ENCODE measurements around the gene HYAL3. TPM values are rescaled to one million over a fixed set of nuclear protein-coding genes. Genes with fewer than 3 reads are reported as not detected.
A peak's percentile ranks its signal among the peaks of the same experiment; 100 is the strongest.

Gene HYAL3
- total RNA-seq, 1 donor from 2014 or later, result 6.9 TPM

DNA sequence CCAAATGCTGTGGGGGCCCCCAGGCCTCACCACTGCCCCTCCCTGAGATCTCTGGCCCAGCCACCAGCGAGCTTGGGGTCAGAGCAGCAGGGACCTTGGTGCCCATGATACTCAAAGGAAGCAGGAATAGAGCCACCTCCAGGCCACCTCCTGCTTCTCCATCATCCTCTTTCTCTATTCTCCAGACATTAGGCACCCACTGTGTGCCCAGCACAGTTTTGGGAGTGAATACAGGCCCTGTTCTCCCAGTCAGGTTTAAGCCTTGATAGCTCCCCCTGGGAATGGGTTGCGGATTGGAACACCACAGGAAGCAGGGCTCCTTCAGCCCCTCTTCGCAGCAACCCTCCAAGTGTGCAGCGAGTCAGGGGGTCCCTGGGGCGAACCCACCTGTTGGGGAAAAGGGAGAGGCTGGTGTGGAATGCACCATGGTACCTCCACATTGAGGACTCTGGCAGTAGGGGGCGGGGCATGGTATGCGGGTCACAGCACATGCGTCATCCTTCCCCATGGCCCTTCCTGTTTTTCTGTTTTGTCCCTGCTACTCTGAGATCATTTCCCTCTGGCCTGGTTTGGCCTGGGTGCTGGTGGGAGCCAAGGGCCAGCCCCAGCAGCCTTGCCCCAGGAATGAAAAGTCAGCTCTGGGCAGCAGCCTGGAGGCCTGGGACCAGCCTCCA is 44.5 kb downstream of the HYAL3 start:
- peak overlapping the region; percentile 45 for H3K9ac ChIP-seq (ENCODE audit: low read length)
- Mint-ChIP-seq H3K27ac (ENCODE audit: unreplicated experiment) (no peak overlapping the region), H3K9me3 (ENCODE audit: unreplicated experiment) (no peaks in the 10 kb centered on the region), H3K4me1 (ENCODE audit: low read depth, unreplicated experiment) (peaks cover 36% of the 10 kb centered on the region), H3K36me3 (ENCODE audit: low read depth, unreplicated experiment) (peaks cover 14% of the 10 kb centered on the region), H3K4me3 (ENCODE audit: unreplicated experiment) (no peak overlapping the region), H3K27me3 (ENCODE audit: low read depth, unreplicated experiment) (no peaks in the 10 kb centered on the region)
- H3K27me3 ChIP-seq (ENCODE audit: insufficient read depth, low read length), result no peaks in the 10 kb centered on the region
- no peak overlapping the region for H2AFZ ChIP-seq (ENCODE audit: low read depth, low read length)
- H3K4me2 ChIP-seq (ENCODE audit: low read length), result peak overlapping the region; percentile 39
- H3K36me3 ChIP-seq (ENCODE audit: insufficient read depth, low read length), result peaks cover 29% of the 10 kb centered on the region
- peaks cover 42% of the 10 kb centered on the region for H3K4me1 ChIP-seq (ENCODE audit: insufficient read depth, low read length)
- FAIRE-seq (no peak), DNase-seq (ENCODE audit: low read depth) (no peak)
- TF ChIP-seq, protein P1, sequence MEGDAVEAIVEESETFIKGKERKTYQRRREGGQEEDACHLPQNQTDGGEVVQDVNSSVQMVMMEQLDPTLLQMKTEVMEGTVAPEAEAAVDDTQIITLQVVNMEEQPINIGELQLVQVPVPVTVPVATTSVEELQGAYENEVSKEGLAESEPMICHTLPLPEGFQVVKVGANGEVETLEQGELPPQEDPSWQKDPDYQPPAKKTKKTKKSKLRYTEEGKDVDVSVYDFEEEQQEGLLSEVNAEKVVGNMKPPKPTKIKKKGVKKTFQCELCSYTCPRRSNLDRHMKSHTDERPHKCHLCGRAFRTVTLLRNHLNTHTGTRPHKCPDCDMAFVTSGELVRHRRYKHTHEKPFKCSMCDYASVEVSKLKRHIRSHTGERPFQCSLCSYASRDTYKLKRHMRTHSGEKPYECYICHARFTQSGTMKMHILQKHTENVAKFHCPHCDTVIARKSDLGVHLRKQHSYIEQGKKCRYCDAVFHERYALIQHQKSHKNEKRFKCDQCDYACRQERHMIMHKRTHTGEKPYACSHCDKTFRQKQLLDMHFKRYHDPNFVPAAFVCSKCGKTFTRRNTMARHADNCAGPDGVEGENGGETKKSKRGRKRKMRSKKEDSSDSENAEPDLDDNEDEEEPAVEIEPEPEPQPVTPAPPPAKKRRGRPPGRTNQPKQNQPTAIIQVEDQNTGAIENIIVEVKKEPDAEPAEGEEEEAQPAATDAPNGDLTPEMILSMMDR (IDR thresholded peaks at IDR 0.05; ENCODE audit: insufficient read depth, low read depth, low read length), result no peak
- TF ChIP-seq EZH2 (IDR thresholded peaks at IDR 0.05; ENCODE audit: insufficient read depth, low read length), result no peak
- peaks cover 71% of the 10 kb centered on the region for H3K79me2 ChIP-seq (ENCODE audit: insufficient read depth, low read length)
- peak overlapping the region; percentile 57 for H3K27ac ChIP-seq (ENCODE audit: low read depth, low read length)
- no peaks in the 10 kb centered on the region for H3K9me3 ChIP-seq (ENCODE audit: insufficient read depth, low read depth, low read length)
- H3K4me3 ChIP-seq (ENCODE audit: insufficient read depth, low read depth, low read length), result no peak overlapping the region
- peaks cover 74% of the 10 kb centered on the region for H4K20me1 ChIP-seq (ENCODE audit: insufficient read depth, low read length)

DNA sequence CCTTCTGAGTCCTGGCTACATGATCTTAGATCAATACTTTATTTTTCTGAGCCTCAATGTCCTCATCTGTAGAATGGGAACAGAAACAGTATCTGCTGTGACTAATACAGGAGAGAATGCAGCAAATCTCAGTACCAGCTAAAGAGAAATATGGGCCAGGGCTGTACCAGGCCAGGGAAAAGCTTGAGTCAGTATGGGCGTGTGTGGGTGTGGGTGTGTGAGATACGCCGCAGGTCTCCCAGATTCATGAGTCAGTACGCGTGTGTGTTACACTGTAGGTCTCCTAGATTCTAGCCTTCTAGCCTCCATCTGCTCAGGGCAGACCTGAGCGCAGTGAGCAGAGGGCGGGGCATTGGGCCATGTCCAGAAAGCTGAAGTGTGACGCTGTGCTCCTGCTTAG is 48.0 kb downstream of the HYAL3 start:
- DNase-seq (ENCODE audit: low read depth), result peak; percentile 93
- no peaks in the 10 kb centered on the region for H3K27me3 ChIP-seq (ENCODE audit: insufficient read depth, low read length)
- H3K36me3 ChIP-seq (ENCODE audit: insufficient read depth, low read length), result peaks cover 10% of the 10 kb centered on the region
- peaks cover 70% of the 10 kb centered on the region for H3K4me1 ChIP-seq (ENCODE audit: insufficient read depth, low read length)
- H4K20me1 ChIP-seq (ENCODE audit: insufficient read depth, low read length), result peaks cover 88% of the 10 kb centered on the region
- no peaks in the 10 kb centered on the region for H3K9me3 ChIP-seq (ENCODE audit: insufficient read depth, low read depth, low read length)
- Mint-ChIP-seq H3K27ac (ENCODE audit: unreplicated experiment) (peak overlapping the region; percentile 87), H3K36me3 (ENCODE audit: low read depth, unreplicated experiment) (peaks cover 5% of the 10 kb centered on the region), H3K4me3 (ENCODE audit: unreplicated experiment) (peak overlapping the region; percentile 60), H3K9me3 (ENCODE audit: unreplicated experiment) (no peaks in the 10 kb centered on the region), H3K4me1 (ENCODE audit: low read depth, unreplicated experiment) (peaks cover 51% of the 10 kb centered on the region), H3K27me3 (ENCODE audit: low read depth, unreplicated experiment) (no peaks in the 10 kb centered on the region)
- H3K27ac ChIP-seq (ENCODE audit: low read depth, low read length), result peak overlapping the region; percentile 38
- H3K4me2 ChIP-seq (ENCODE audit: low read length), result peak overlapping the region; percentile 46
- no peak overlapping the region for H2AFZ ChIP-seq (ENCODE audit: low read depth, low read length)
- H3K4me3 ChIP-seq (ENCODE audit: insufficient read depth, low read depth, low read length), result no peak overlapping the region
- peak overlapping the region; percentile 32 for H3K9ac ChIP-seq (ENCODE audit: low read length)
- FAIRE-seq, result peak; percentile 56
- H3K79me2 ChIP-seq (ENCODE audit: insufficient read depth, low read length), result peaks cover 89% of the 10 kb centered on the region
- TF ChIP-seq, protein P1 (IDR thresholded peaks at IDR 0.05; ENCODE audit: insufficient read depth, low read depth, low read length), result no peak
- TF ChIP-seq EZH2 (IDR thresholded peaks at IDR 0.05; ENCODE audit: insufficient read depth, low read length), result no peak

GRCh38 chr3:50250514-50250913 is 48.7 kb downstream of the HYAL3 start:
- peaks cover 85% of the 10 kb centered on the region for H4K20me1 ChIP-seq (ENCODE audit: insufficient read depth, low read length)
- H3K27ac ChIP-seq (ENCODE audit: low read depth, low read length), result no peak overlapping the region
- Mint-ChIP-seq H3K36me3 (ENCODE audit: low read depth, unreplicated experiment) (peaks cover 5% of the 10 kb centered on the region), H3K9me3 (ENCODE audit: unreplicated experiment) (no peaks in the 10 kb centered on the region), H3K27ac (ENCODE audit: unreplicated experiment) (no peak overlapping the region), H3K4me1 (ENCODE audit: low read depth, unreplicated experiment) (peaks cover 51% of the 10 kb centered on the region), H3K27me3 (ENCODE audit: low read depth, unreplicated experiment) (no peaks in the 10 kb centered on the region), H3K4me3 (ENCODE audit: unreplicated experiment) (no peak overlapping the region)
- FAIRE-seq (no peak), DNase-seq (ENCODE audit: low read depth) (no peak)
- H3K27me3 ChIP-seq (ENCODE audit: insufficient read depth, low read length), result no peaks in the 10 kb centered on the region
- H3K9me3 ChIP-seq (ENCODE audit: insufficient read depth, low read depth, low read length), result no peaks in the 10 kb centered on the region
- peaks cover 8% of the 10 kb centered on the region for H3K36me3 ChIP-seq (ENCODE audit: insufficient read depth, low read length)
- H3K4me1 ChIP-seq (ENCODE audit: insufficient read depth, low read length), result peaks cover 78% of the 10 kb centered on the region
- H2AFZ ChIP-seq (ENCODE audit: low read depth, low read length), result no peak overlapping the region
- no peak overlapping the region for H3K4me2 ChIP-seq (ENCODE audit: low read length)
- TF ChIP-seq, protein P1 (IDR thresholded peaks at IDR 0.05; ENCODE audit: insufficient read depth, low read depth, low read length), result no peak
- no peak for TF ChIP-seq EZH2 (IDR thresholded peaks at IDR 0.05; ENCODE audit: insufficient read depth, low read length)
- no peak overlapping the region for H3K4me3 ChIP-seq (ENCODE audit: insufficient read depth, low read depth, low read length)
- H3K9ac ChIP-seq (ENCODE audit: low read length), result no peak overlapping the region
- peaks cover 93% of the 10 kb centered on the region for H3K79me2 ChIP-seq (ENCODE audit: insufficient read depth, low read length)

Data from astrocyte (in vitro differentiated cells and primary cell).